HG02981 (cell line): Measurements from ENCODE around the gene ZNF25.
"Not testable (repeated sequence)": the region's sequence is repeated elsewhere in the genome, so short reads cannot be mapped to it uniquely, and the experiment has no call there.

Experiments
- ATAC-seq: cut with Tn5 transposase; IDR thresholded peaks from one replicate; pipeline ENCODE4 v1.9.1; 2021; ENCODE audit warnings: mild to moderate bottlenecking, moderate library complexity; ENCODE audit not compliant: unreplicated experiment

The ZNF25 gene

GRCh38 chr10:37976091-37976879 is at the start of gene ZNF25:
Gene ZNF25, minus strand, starts transcription at chr10:37976647. Its CDS starts 4,925 bp downstream, at chr10:37971722.
- peak; percentile 94 for ATAC-seq

- ATAC-seq = peak; percentile 84
These were observed 48.8 kb upstream of the ZNF25 start for GRCh38 chr10:38025283-38025682.

- ATAC-seq = not testable (repeated sequence)
These were observed 42.7 kb upstream of the ZNF25 start for GRCh38 chr10:38019124-38019523.

- ATAC-seq = no peak
These were observed 39.9 kb upstream of the ZNF25 start for GRCh38 chr10:38016354-38016753.

- ATAC-seq = peak; percentile 78
These were observed 33.9 kb upstream of the ZNF25 start, which contains the start of gene ZNF33A for GRCh38 chr10:38010119-38010903. Gene ZNF33A, plus strand, starts transcription at chr10:38010675. Its CDS starts 1,667 bp downstream, at chr10:38012342.

- ATAC-seq = no peak
These were observed 31.5 kb upstream of the ZNF25 start for GRCh38 chr10:38007991-38008390.

GRCh38 chr10:38007551-38007950 is 31.1 kb upstream of the ZNF25 start:
- ATAC-seq = no peak

GRCh38 chr10:38003588-38003987 is 27.1 kb upstream of the ZNF25 start:
- no peak for ATAC-seq

- ATAC-seq = no peak
These were observed 26.6 kb upstream of the ZNF25 start for GRCh38 chr10:38003026-38003425.

- not testable (repeated sequence) for ATAC-seq
These were observed 24.0 kb upstream of the ZNF25 start for GRCh38 chr10:38000474-38000873.

- not testable (repeated sequence) for ATAC-seq
These were observed 22.5 kb upstream of the ZNF25 start for GRCh38 chr10:37998920-37999319.

- ATAC-seq = no peak
These were observed 15.6 kb upstream of the ZNF25 start for GRCh38 chr10:37992083-37992482.

GRCh38 chr10:37991655-37992054 is 15.2 kb upstream of the ZNF25 start:
- no peak for ATAC-seq

- no peak for ATAC-seq
These were observed 395 bp upstream of the ZNF25 start for GRCh38 chr10:37976880-37977203.

GRCh38 chr10:37975401-37975991 is 951 bp downstream of the ZNF25 start:
- no peak for ATAC-seq

- no peak for ATAC-seq
These were observed 4.1 kb downstream of the ZNF25 start for GRCh38 chr10:37972396-37972795.

- ATAC-seq = no peak
These were observed 11.4 kb downstream of the ZNF25 start for GRCh38 chr10:37965006-37965405.

- ATAC-seq = no peak
These were observed 15.8 kb downstream of the ZNF25 start for GRCh38 chr10:37960591-37961137.

- no peak for ATAC-seq
These were observed 18.6 kb downstream of the ZNF25 start for GRCh38 chr10:37957841-37958240.

GRCh38 chr10:37952926-37953325 is 23.5 kb downstream of the ZNF25 start:
- ATAC-seq = no peak

GRCh38 chr10:37952043-37952755 is 24.2 kb downstream of the ZNF25 start:
- ATAC-seq = no peak
